Astrocyte of the cerebellum (primary cell): Measurements from ENCODE around the gene PLCL1.

Experiments used
- DNase-seq: peaks from one replicate; pipeline ENCODE4 v3.0.0-alpha.2; 2011; ENCODE audit warnings: low read depth
- H3K4me3 ChIP-seq: 2 replicates; pipeline ENCODE4 v1.5.1; 2011; ENCODE audit warnings: mild to moderate bottlenecking, low read depth, low read length, moderate library complexity
- in situ Hi-C: cut with HindIII; loops from 2 replicates; pipeline ENCODE4 v1.10.0; 2017; ENCODE audit warnings: low sequenced_read_pairs
- TF ChIP-seq, protein P1 (sequence below): IDR thresholded peaks from 2 replicates; pipeline ENCODE4 v1.5.1; 2012; ENCODE audit warnings: low read length, low read depth, moderate library complexity, mild to moderate bottlenecking; ENCODE audit errors: missing control alignments

The PLCL1 gene

GRCh38 chr2:197975931-197976519 is 171.6 kb downstream of the PLCL1 start:
- peak; percentile 35 for DNase-seq
- TF ChIP-seq, protein P1, sequence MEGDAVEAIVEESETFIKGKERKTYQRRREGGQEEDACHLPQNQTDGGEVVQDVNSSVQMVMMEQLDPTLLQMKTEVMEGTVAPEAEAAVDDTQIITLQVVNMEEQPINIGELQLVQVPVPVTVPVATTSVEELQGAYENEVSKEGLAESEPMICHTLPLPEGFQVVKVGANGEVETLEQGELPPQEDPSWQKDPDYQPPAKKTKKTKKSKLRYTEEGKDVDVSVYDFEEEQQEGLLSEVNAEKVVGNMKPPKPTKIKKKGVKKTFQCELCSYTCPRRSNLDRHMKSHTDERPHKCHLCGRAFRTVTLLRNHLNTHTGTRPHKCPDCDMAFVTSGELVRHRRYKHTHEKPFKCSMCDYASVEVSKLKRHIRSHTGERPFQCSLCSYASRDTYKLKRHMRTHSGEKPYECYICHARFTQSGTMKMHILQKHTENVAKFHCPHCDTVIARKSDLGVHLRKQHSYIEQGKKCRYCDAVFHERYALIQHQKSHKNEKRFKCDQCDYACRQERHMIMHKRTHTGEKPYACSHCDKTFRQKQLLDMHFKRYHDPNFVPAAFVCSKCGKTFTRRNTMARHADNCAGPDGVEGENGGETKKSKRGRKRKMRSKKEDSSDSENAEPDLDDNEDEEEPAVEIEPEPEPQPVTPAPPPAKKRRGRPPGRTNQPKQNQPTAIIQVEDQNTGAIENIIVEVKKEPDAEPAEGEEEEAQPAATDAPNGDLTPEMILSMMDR: no peak
- no peak overlapping the region for H3K4me3 ChIP-seq
- in situ Hi-C loops: no loop called here

- TF ChIP-seq, protein P1: no peak
- DNase-seq: no peak
- H3K4me3 ChIP-seq: no peak overlapping the region
- in situ Hi-C loops: no loop called here
Measured at GRCh38 chr2:197978971-197979370, 174.6 kb downstream of the PLCL1 start.

GRCh38 chr2:197982565-197982964 is 178.2 kb downstream of the PLCL1 start:
- H3K4me3 ChIP-seq: no peak overlapping the region
- TF ChIP-seq, protein P1: no peak
- in situ Hi-C loops: no loop called here
- no peak for DNase-seq

GRCh38 chr2:197985029-197985638 is 180.7 kb downstream of the PLCL1 start:
- in situ Hi-C loops: no loop called here
- no peak overlapping the region for H3K4me3 ChIP-seq
- DNase-seq: no peak
- TF ChIP-seq, protein P1: no peak

DNA sequence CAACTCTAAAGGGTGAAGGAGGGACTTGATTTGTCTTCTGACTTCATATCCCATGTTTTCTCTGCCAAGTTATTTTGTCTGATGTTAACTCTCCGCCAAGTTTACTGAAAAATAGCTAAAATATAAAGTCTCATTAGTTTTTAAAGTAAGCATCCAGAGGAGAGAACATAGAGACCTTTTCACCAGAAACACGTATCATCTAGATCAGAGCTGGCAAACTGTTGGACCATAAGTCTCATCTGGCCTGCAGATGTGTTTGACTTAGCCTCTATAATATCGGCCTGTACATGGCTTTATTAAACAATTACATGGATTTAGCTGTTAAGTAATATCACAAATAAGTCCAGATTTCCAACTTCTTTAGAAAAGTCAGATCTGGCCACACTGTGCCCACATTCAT is 182.6 kb downstream of the PLCL1 start:
- in situ Hi-C loops: no loop called here
- no peak overlapping the region for H3K4me3 ChIP-seq
- no peak for DNase-seq
- TF ChIP-seq, protein P1: no peak

DNA sequence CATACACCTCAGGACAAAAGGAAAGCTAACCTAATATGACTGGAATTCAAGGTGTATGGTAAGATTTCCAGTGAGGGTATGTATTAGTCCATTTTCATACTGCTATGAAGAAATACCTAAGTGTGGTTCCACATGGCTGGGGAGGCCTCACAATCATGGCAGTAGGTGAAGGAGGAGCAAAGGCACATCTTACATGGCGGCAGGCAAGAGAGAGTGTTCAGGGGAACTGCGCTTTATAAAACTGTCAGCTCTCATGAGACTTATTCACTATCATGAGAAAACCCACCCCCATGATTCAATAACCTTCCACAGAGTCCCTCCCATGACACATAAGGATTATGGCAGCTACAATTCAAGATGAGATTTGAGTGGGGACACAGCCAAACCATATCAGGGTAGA is 186.0 kb downstream of the PLCL1 start:
- no peak for DNase-seq
- H3K4me3 ChIP-seq: no peak overlapping the region
- TF ChIP-seq, protein P1: no peak
- in situ Hi-C loops: no loop called here
